Upper lobe of left lung (tissue), 6 donors: ENCODE results near the gene OSBP2. TPM values are rescaled to one million over a fixed set of nuclear protein-coding genes. Genes with fewer than 3 reads are reported as not detected.
"Not testable (repeated sequence)": the region's sequence is repeated elsewhere in the genome, so short reads cannot be mapped to it uniquely, and the experiment has no call there.

Experiments used
- ATAC-seq, 2 donors: fragments of 200-7000 bp; cut with Tn5 transposase; one replicate each; pipeline ENCODE4 v1.9.1; 2022; ENCODE audit warnings: mild to moderate bottlenecking in 2 of 2, moderate library complexity in 2 of 2; ENCODE audit not compliant: low FRiP score in 2 of 2
- DNase-seq, 2 donors: peaks; one replicate each; pipeline ENCODE4 v3.0.0-alpha.2; 2019 to 2020
- H3K27ac ChIP-seq, 4 donors: fragments of 200-600 bp; sonication (generic); one replicate each; pipeline ENCODE4 v1.5.1; 2016 to 2019
- H3K27me3 ChIP-seq, 4 donors: fragments of 200-600 bp; sonication (generic); one replicate each; pipeline ENCODE4 v1.5.1; 2017 to 2019
- H3K36me3 ChIP-seq, 4 donors: fragments of 200-600 bp; sonication (generic); one replicate each; pipeline ENCODE4 v1.5.1; 2016 to 2019
- H3K4me1 ChIP-seq, 4 donors: fragments of 200-600 bp; sonication (generic); one replicate each; pipeline ENCODE4 v1.5.1; 2018 to 2019
- H3K4me3 ChIP-seq, 4 donors: fragments of 200-600 bp; sonication (generic); one replicate each; pipeline ENCODE4 v1.5.1; 2017 to 2019; ENCODE audit warnings: mild to moderate bottlenecking in 2 of 4, moderate library complexity in 1 of 4
- H3K9me3 ChIP-seq, 4 donors: fragments of 200-600 bp; sonication (generic); one replicate each; pipeline ENCODE4 v1.5.1; 2018 to 2019
- EP300 ChIP-seq, 4 donors: sonication (generic); formaldehyde crosslinking; IDR thresholded peaks; one replicate each; pipeline ENCODE4 v1.5.1; 2017; ENCODE audit warnings: antibody characterized with exemption in 4 of 4, control low read depth in 2 of 4
- POLR2A ChIP-seq, 4 donors: fragments of 450-650 bp; IDR thresholded peaks; one replicate each; pipeline ENCODE4 v1.5.1; 2016 to 2017; ENCODE audit warnings: antibody characterized with exemption in 4 of 4, mild to moderate bottlenecking in 2 of 4
- POLR2AphosphoS5 ChIP-seq, 2 donors: sonication (generic); formaldehyde crosslinking; IDR thresholded peaks; one replicate each; pipeline ENCODE4 v1.5.1; 2017; ENCODE audit warnings: antibody characterized with exemption in 2 of 2
- WGBS, 2 donors: methylation state at CpG; one replicate each; pipeline ENCODE4 v1.1.5; 2017 to 2018; 5-methylcytosine and 5-hydroxymethylcytosine counted together
- total RNA-seq, 6 donors: library from RNA; depleted of rRNA in 4 of 6; stranded (reverse); fragments of >200 nt in 4 of 6; gene quantifications; one replicate each; pipeline versions ENCODE4 v1.1.0 to v1.2.1, GENCODE V29; 2016 to 2021
- TF ChIP-seq, protein P1 (sequence below), 6 experiments: fragments of 450-650 bp in 4 of 6; fragments of 200-600 bp in 2 of 6; sonication (generic) in 2 of 6; IDR thresholded peaks; one replicate each; pipeline ENCODE4 v1.5.1; 2016 to 2019; ENCODE audit warnings: antibody characterized with exemption in 6 of 6
- donor health status: DM: no; HTN: no; CAD: no; lungs with moderate emphysema.
- donor health status: DM: no; HTN: yes; CAD: no; lungs with severe emphysema.

The OSBP2 gene
- total RNA-seq, 6 donors from 2014 or later, result 3.5 to 14.5 (median 5.0) TPM

DNA sequence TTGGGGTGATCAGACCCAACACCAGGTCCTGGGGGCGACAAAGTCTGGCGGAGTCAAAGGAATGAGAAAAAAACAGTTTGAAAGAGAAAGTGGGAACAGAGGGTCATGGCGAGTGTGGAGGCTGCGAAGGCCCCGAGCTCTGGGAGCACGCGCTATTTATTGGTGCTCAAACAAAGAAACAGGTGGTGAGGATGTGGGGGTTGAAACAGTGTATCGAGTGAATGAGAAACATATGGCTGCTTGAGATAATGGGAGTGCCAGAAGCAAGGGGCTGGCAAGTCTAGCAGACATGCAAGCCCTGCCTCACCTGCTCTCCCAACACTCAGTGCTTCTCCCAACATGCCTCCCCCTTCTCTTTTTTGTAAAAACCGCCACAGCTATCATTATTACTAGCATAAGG lies 19.2 kb upstream of the OSBP2 start:
- H3K4me1 ChIP-seq, result no peaks in the 10 kb centered on the region
- no peak for TF ChIP-seq POLR2A (IDR thresholded peaks at IDR 0.05)
- TF ChIP-seq POLR2AphosphoS5 (IDR thresholded peaks at IDR 0.05), result no peak
- TF ChIP-seq EP300 (IDR thresholded peaks at IDR 0.05), result no peak
- TF ChIP-seq, protein P1, sequence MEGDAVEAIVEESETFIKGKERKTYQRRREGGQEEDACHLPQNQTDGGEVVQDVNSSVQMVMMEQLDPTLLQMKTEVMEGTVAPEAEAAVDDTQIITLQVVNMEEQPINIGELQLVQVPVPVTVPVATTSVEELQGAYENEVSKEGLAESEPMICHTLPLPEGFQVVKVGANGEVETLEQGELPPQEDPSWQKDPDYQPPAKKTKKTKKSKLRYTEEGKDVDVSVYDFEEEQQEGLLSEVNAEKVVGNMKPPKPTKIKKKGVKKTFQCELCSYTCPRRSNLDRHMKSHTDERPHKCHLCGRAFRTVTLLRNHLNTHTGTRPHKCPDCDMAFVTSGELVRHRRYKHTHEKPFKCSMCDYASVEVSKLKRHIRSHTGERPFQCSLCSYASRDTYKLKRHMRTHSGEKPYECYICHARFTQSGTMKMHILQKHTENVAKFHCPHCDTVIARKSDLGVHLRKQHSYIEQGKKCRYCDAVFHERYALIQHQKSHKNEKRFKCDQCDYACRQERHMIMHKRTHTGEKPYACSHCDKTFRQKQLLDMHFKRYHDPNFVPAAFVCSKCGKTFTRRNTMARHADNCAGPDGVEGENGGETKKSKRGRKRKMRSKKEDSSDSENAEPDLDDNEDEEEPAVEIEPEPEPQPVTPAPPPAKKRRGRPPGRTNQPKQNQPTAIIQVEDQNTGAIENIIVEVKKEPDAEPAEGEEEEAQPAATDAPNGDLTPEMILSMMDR (IDR thresholded peaks at IDR 0.05), result no peak
- no peak for ATAC-seq
- no peaks in the 10 kb centered on the region for H3K9me3 ChIP-seq
- no peak for DNase-seq
- no peak overlapping the region for H3K27ac ChIP-seq
- 83 to 86% methylated on average over 9 of the region's 9 CpGs for WGBS, 2 donors
- no peak overlapping the region for H3K4me3 ChIP-seq
- H3K36me3 ChIP-seq, result no peaks in the 10 kb centered on the region
- H3K27me3 ChIP-seq, result no peaks in the 10 kb centered on the region

DNA sequence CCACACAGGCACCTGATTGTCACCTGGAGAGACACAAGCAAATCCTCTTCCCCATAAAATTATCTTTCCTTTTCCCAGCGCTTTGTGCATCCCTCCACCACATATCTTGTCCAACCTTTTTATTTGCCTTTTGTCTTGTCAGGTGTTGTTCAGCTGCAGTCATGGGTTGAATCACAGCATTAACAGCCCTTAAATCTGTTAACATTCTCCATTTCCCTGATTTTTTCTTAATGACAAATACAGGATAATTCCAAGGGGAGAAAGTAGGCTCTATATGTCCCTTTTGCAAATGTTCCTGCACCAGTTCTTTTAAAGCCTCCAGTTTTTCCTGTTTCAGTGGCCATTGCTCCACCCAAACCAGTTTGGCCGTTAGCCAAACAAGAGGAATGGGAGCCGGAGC lies 18.1 kb upstream of the OSBP2 start:
- not testable (repeated sequence) for ATAC-seq, H3K4me3 ChIP-seq, H3K4me1 ChIP-seq, H3K27me3 ChIP-seq, H3K9me3 ChIP-seq, H3K36me3 ChIP-seq, H3K27ac ChIP-seq, DNase-seq
- WGBS, 2 donors, result 63 to 70% methylated on average over 3 of the region's 3 CpGs

DNA sequence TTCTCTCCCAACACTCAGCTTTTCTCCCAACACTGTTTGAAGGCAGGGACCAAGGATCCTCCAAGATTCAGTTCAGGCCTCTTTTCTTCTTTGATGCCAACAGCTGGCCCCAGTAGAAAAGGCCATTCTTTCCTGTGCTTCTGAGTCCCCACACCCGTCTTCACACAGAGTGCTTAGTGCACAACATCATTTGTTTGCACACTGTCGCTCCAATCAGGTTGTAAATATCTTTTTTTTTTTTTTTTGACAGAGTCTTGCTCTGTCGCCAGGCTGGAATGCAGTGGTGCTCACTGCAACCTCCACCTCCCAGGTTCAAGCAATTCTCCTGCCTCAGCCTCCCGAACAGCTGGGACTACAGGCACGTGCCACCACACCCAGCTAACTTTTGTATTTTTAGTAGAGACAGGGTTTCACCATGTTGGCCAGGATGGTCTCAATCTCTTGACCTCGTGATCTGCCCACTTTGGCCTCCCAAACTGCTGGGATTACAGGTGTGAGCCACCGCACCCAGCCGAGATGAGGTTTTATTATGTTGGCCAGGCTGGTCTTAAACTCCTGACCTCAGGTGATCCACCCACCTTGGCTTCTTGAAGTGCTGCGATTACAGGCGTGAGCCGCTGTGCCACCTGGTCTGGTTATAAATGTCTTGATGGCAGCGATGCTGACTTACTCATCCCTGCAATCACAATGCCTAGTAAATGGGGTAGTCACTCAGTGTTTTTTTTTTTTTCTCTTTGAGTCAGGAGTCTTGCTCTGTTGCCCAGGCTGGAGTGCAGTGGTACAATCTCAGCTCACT lies 14.6 kb upstream of the OSBP2 start:
- not testable (repeated sequence) for H3K27ac ChIP-seq, DNase-seq, H3K27me3 ChIP-seq, H3K9me3 ChIP-seq, H3K36me3 ChIP-seq, H3K4me3 ChIP-seq, ATAC-seq, H3K4me1 ChIP-seq
- WGBS, 2 donors, result 86 to 89% methylated on average over 9 to 12 of the region's 12 CpGs

DNA sequence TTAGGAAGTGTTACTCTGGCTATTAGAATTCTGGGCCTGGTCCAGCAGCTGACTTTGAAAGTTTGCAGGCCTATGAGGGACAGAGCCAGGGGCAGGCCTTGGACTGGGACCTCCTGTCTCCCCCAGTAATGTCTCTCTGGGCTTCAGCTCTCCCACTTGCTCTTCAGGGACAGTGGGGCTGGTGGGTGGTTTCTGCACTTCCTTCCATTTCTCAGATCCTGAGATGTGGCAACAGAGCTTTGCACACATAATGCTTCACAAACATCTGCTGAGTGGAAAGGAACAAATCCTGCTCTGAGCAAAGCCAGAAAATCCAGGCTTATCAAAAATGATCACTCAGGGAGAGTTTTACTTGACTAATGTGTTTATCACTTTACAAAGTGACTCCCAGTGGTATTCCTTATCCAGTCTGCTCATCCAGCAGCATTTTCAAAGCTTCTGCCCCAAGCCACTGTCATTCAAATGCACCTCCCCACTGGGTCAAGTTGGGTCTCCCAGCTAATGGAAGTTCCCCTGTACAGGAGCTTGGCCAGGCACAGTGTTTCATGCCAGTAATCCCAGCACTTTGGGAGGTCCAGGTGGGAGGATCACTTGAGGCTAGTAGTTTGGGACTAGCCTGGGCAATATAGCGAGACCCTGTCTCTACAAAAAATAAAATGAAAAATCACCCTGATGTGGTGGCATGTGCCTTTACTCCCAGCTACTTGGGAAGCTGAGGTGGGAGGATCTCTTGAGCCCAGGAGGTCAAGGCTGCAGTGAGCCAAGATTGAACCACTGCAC lies 13.5 kb upstream of the OSBP2 start:
- H3K27me3 ChIP-seq, result no peaks in the 10 kb centered on the region
- H3K4me1 ChIP-seq, result no peaks in the 10 kb centered on the region
- peak in 1 of 2 donors; percentile 28 for ATAC-seq
- no peak overlapping the region for H3K27ac ChIP-seq
- H3K9me3 ChIP-seq, result no peaks in the 10 kb centered on the region
- no peaks in the 10 kb centered on the region for H3K36me3 ChIP-seq
- DNase-seq, result no peak
- WGBS, 2 donors, result 83 to 100% methylated on average over 1 of the region's 1 CpG
- no peak overlapping the region for H3K4me3 ChIP-seq
- TF ChIP-seq EP300 (IDR thresholded peaks at IDR 0.05), result no peak
- no peak for TF ChIP-seq POLR2A (IDR thresholded peaks at IDR 0.05)
- no peak for TF ChIP-seq POLR2AphosphoS5 (IDR thresholded peaks at IDR 0.05)
- TF ChIP-seq, protein P1 (IDR thresholded peaks at IDR 0.05), result no peak

DNA sequence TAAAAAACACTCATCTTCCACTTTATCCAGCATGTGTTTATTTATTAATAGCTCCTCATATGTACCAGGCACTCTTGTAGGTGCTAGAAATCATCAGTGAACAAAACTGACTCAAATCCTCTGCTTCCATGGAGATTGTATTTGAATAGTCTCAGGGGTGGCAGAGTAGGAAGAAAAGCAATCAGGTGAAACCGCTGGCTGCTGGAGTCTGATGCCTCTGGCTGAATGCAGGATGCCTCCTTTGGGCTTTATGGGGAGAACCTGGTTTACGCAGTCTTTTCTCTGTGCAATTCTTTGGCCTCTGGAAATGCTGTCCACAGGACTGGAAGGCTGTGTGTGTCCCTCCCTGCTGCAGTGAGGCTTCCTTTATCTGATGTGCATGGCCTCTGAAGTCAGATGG lies 12.8 kb upstream of the OSBP2 start:
- no peak for DNase-seq
- TF ChIP-seq EP300 (IDR thresholded peaks at IDR 0.05) (no peak), POLR2A (IDR thresholded peaks at IDR 0.05) (no peak), POLR2AphosphoS5 (IDR thresholded peaks at IDR 0.05) (no peak)
- TF ChIP-seq, protein P1 (IDR thresholded peaks at IDR 0.05), result no peak
- no peak overlapping the region for H3K27ac ChIP-seq
- H3K27me3 ChIP-seq, result no peaks in the 10 kb centered on the region
- no peak overlapping the region for H3K4me3 ChIP-seq
- no peaks in the 10 kb centered on the region for H3K9me3 ChIP-seq
- H3K36me3 ChIP-seq, result no peaks in the 10 kb centered on the region
- WGBS, 2 donors, result 72 to 75% methylated on average over 2 of the region's 2 CpGs
- no peaks in the 10 kb centered on the region for H3K4me1 ChIP-seq
- ATAC-seq, result no peak
